Fibroblast of skin of back (primary cell): ENCODE results near the gene CNTNAP1.
"Not testable (repeated sequence)": the region's sequence is repeated elsewhere in the genome, so short reads cannot be mapped to it uniquely, and the experiment has no call there.

Source experiments
- DNase-seq: peaks from one replicate; pipeline ENCODE4 v3.0.0-alpha.2; 2013

The CNTNAP1 gene

GRCh38 chr17:42742916-42743315 is 60.6 kb downstream of the CNTNAP1 start:
- DNase-seq = not testable (repeated sequence)

- no peak for DNase-seq
Observed at GRCh38 chr17:42743595-42744282, 61.4 kb downstream of the CNTNAP1 start.

DNA sequence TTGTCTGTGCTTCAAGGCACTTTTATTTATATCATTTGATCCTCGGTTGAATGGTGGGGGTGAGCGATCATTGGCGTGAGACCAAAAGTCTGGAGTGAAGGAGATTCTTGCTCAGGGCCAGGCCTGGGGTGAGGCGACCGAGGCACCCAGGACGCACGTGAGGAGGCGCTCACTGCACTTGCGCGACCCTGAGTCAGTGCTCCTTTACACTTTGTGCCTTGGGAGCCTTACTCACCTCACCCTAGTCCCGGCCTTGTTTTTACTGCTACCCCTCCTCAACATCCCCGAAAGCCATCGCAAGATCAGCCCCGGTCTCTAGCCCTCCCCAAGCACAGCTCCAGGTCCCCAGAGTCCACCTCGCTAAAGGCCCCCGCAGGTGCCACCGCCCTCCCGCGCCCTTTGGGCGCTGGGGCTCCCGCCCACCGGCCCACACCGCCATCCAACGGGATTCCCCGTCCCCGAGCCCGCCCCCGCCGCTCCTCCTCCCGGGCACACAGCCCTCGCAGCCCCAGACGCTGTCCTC is 62.0 kb downstream of the CNTNAP1 start:
- peak; percentile 56 for DNase-seq

DNA sequence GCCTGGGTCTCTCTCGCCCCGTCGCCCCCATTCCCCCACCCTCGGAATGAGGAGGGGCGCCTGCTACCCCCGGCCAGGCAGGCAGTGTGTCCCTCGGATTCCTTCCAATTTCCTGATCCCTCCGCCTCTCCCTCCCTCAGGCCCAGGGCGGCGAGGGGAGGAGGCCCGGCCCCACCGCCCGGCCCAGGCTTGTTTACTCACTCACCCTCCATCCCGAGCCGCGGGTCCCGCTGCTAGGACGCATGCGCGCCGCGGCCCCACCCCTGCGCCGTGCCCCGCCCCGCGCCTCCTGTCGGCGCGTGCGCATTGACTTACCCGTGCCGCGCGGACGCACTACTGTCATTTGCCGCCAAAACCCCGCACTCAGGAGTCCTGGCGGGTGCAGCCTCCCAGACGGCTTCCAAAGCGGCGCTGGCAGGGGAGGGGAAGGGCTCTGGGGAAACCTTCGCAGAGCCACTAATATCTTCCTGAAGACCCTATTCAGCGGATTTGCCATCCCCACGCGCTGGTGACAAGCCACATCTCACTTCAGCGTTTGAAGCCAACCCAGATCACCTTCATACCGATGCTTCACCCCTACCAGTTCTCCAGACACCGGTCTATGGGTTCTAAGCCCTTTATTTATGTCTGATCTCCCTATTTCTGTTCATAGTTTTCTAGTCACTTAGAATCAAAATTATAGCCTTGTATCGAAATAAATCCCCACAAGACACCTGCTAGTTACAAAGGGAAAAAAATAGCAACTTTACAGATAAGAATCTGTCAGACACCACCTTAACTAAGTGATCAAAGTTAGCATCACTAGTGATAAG is 62.7 kb downstream of the CNTNAP1 start, which contains the start of gene EZH1:
EZH1 (minus strand) TSS at position 235 of the 812 bp plus-strand sequence. CDS start 16,099 bp downstream, outside the sequence.
- DNase-seq = peak; percentile 89

DNA sequence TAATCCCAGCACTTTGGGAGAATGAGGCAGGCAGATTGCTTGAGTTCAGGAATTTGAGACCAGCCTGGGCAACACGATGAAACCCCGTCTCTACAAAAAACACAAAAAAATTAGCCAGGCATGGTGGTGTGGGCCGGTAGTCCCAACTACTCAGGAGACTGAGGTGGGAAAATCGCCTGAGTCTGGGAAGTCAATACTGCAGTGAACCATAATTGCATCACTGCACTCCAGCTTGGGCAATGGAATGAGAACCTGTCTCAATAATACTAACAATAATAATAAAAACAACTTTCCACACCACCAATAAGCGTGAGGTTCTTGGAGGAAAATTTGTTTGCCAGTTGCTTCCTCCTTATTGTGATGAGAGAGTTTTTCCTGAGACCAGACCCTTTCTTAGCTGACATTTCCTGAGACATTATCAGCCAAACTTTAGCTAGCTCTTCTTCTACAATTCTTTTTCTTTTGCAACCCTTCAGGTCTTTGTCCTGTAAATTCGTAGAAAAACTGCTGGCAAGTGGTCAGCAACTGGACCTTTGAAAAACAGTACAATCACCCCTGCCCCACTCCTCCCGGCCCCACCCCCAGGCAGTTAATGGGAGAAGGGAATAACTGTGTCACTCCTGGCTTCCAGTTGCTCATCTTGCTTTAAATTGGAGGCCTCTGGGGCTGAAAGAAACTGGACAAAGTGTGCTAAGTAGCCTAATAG is 66.0 kb downstream of the CNTNAP1 start:
- DNase-seq = no peak

DNA sequence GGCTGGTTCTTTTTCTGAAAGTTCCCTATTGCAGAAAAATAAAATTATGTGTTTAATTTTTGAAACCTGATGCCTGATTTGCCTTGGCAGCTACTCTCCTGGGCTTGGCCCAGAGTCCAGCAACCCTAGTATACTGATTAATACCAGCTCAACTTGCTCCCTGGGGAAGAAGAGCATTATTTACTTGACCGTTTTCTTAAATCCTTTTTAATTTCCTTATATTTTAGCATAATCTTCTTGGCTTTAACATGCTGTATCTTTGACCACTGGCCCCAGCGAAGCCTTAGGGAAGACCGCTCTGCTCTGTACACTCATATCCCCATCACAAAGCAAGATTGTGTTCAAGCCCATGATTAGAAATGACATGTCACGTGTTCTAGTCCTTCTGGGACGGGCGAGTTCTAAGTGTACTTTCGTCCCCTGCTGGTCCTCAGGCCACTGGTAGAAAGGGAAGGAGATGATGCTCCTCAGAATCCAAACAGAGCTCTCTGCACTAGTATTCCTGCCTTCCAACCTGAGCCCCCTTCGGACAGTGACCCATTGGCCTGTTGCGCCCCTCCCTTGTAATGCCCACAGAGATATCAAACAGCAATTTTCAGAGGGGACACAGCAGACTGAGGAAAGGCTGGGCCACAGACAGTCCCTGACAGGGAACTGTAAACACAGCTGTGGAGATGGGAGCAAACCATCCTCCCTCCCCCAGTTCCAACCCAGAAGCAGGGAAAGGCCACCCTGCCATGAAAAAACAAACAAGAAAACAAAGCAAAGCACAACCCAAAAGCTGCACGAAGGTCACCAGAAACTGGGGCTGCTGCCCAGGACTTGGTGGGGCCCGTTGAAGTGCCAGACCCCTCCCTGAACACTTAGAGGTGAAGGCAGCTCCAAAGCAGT is 66.8 kb downstream of the CNTNAP1 start:
- DNase-seq = no peak
